Fibroblast of lung (primary cell): ENCODE results near the gene MRNIP. TPM values are rescaled to one million over a fixed set of nuclear protein-coding genes. Genes with fewer than 3 reads are reported as not detected.
"Not testable (repeated sequence)": the region's sequence is repeated elsewhere in the genome, so short reads cannot be mapped to it uniquely, and the experiment has no call there.

Source experiments
- DNase-seq, 2 donors: peaks; one replicate each; pipeline versions ENCODE4 v3.0.0 to v3.0.0-alpha.2; 2010; ENCODE audit warnings: low read depth in 2 of 2
- H2AFZ ChIP-seq: 2 replicates; pipeline ENCODE4 v1.5.1; 2012; ENCODE audit warnings: low read length, control low read depth, inconsistent platforms
- H3K27ac ChIP-seq: 2 replicates; pipeline ENCODE4 v1.5.1; 2011; ENCODE audit warnings: low read length, control low read depth; ENCODE audit not compliant: insufficient read depth
- H3K27me3 ChIP-seq: 2 replicates; pipeline ENCODE4 v1.5.1; 2011; ENCODE audit warnings: mild to moderate bottlenecking, low read length; ENCODE audit not compliant: control insufficient read depth, insufficient read depth
- H3K36me3 ChIP-seq: 2 replicates; pipeline ENCODE4 v1.5.1; 2011; ENCODE audit warnings: low read length; ENCODE audit not compliant: control insufficient read depth, insufficient read depth
- H3K4me1 ChIP-seq: 2 replicates; pipeline ENCODE4 v1.5.1; 2011; ENCODE audit warnings: low read length; ENCODE audit not compliant: control insufficient read depth, insufficient read depth; ENCODE audit errors: extremely low read depth
- H3K4me2 ChIP-seq: 2 replicates; pipeline ENCODE4 v1.5.1; 2011; ENCODE audit warnings: low read length, control low read depth; ENCODE audit not compliant: insufficient read depth; ENCODE audit errors: extremely low read depth
- H3K4me3 ChIP-seq, 4 experiments: fragments of 200-600 bp in 1 of 4; sonication (generic) in 1 of 4; replicated peaks in 1 of 4; 2 replicates each; pipeline ENCODE4 v1.5.1; 2011 to 2016; ENCODE audit warnings: low read length in 4 of 4, low read depth in 3 of 4, mild to moderate bottlenecking in 3 of 4, control low read depth in 2 of 4, inconsistent platforms in 1 of 4, mixed read lengths in 1 of 4; ENCODE audit not compliant: insufficient read depth in 1 of 4; ENCODE audit errors: control extremely low read depth in 1 of 4
- H3K79me2 ChIP-seq: 2 replicates; pipeline ENCODE4 v1.5.1; 2012; ENCODE audit warnings: mild to moderate bottlenecking, low read length, inconsistent platforms; ENCODE audit not compliant: control insufficient read depth, insufficient read depth
- H3K9ac ChIP-seq: 2 replicates; pipeline ENCODE4 v1.5.1; 2011; ENCODE audit warnings: mild to moderate bottlenecking, low read length, control low read depth; ENCODE audit not compliant: insufficient read depth
- H3K9me3 ChIP-seq: 2 replicates; pipeline ENCODE4 v1.5.1; 2012; ENCODE audit warnings: low read depth, low read length; ENCODE audit not compliant: control insufficient read depth, insufficient read depth
- H4K20me1 ChIP-seq: 2 replicates; pipeline ENCODE4 v1.5.1; 2011; ENCODE audit warnings: low read length; ENCODE audit not compliant: control insufficient read depth, insufficient read depth; ENCODE audit errors: extremely low read depth
- CTCF ChIP-seq, 2 donors: IDR thresholded peaks in 1 of 2; conservative IDR thresholded peaks in 1 of 2; 1 replicate in 1 of 2; 2 replicates in 1 of 2; pipeline ENCODE4 v1.5.1; 2011 to 2012; ENCODE audit warnings: low read length in 2 of 2, control low read depth in 1 of 2, inconsistent platforms in 1 of 2, low read depth in 1 of 2, mild to moderate bottlenecking in 1 of 2
- EZH2 ChIP-seq: IDR thresholded peaks from 2 replicates; pipeline ENCODE4 v1.5.1; 2012; ENCODE audit warnings: low read length, control low read depth, mild to moderate bottlenecking; ENCODE audit errors: missing control alignments
- polyA plus RNA-seq, 2 donors: library from polyadenylated mRNA; depleted of rRNA in 1 of 2; stranded (reverse) in 1 of 2; unstranded in 1 of 2; fragments of >200 nt; gene quantifications; 2 replicates each; pipeline ENCODE4 v1.2.1, GENCODE V29; 2011 to 2012; ENCODE audit warnings: missing spikeins in 1 of 2
- total RNA-seq: library from RNA; depleted of rRNA; stranded (reverse); fragments of >200 nt; gene quantifications from 2 replicates; pipeline ENCODE4 v1.2.1, GENCODE V29; 2014

The MRNIP gene
- total and polyA plus RNA-seq, 2 donors (not counting 1 experiment from before 2014, with no cell fraction given), result 8.6 to 21.0 TPM

DNA sequence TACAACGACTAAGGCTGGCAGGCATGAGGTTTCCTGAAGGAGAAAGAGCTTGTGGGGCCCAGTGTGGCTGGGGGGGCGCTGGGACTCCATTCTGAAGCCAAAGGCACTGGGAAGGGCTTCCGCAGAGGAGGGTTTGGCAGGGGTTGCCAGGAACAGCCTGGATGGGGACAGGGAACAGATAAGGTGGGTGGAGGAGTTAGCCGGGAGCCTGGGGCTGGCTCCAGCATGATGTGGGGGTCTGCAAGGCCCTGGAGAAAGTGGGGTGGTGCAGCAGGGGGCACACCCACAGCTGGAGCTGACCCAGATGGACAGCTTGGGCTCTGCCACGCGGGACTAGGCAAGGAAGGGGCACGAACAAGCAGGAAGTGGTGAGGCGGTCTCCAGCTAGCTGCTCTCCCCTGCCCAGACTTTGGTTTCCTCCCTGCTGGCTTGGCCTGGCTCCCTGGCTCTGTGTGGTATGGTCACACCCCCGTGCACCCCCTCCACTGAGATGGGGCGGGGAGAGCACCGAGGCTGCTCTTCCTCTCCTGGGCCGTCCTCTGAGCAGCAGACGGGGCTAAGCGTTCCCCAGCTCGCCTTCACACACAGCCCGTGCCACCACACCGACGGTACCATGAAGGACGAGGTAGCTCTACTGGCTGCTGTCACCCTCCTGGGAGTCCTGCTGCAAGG lies 65.0 kb downstream of the MRNIP start, which contains the start of gene LTC4S:
TSS of gene LTC4S (plus strand) at position 519 of the 672 bp plus-strand sequence. CDS start at position 614, 95 bp downstream.
- H4K20me1 ChIP-seq, result no peaks in the 10 kb centered on the region
- no peaks in the 10 kb centered on the region for H3K27me3 ChIP-seq
- DNase-seq, result peak; percentile 69 to 73
- TF ChIP-seq EZH2 (no peak), CTCF (conservative IDR thresholded peaks at IDR 0.05 in 1 of 2, IDR thresholded peaks at IDR 0.05 in 1 of 2; ENCODE audit: low read depth in 1 of 2, low read length in 2 of 2) (no peak)
- H3K4me2 ChIP-seq, result peak within 1 kb of the TSS; percentile 44
- peaks cover 6% of the 10 kb centered on the region for H3K4me1 ChIP-seq
- no peaks in the 10 kb centered on the region for H3K9me3 ChIP-seq
- no peaks in the 10 kb centered on the region for H3K79me2 ChIP-seq
- no peak within 1 kb of the TSS for H3K9ac ChIP-seq
- H3K27ac ChIP-seq, result no peak within 1 kb of the TSS
- H2AFZ ChIP-seq, result no peak within 1 kb of the TSS
- H3K4me3 ChIP-seq, result peak within 1 kb of the TSS in 1 of 4 experiments; percentile 20
- H3K36me3 ChIP-seq, result peaks cover 12% of the 10 kb centered on the region

DNA sequence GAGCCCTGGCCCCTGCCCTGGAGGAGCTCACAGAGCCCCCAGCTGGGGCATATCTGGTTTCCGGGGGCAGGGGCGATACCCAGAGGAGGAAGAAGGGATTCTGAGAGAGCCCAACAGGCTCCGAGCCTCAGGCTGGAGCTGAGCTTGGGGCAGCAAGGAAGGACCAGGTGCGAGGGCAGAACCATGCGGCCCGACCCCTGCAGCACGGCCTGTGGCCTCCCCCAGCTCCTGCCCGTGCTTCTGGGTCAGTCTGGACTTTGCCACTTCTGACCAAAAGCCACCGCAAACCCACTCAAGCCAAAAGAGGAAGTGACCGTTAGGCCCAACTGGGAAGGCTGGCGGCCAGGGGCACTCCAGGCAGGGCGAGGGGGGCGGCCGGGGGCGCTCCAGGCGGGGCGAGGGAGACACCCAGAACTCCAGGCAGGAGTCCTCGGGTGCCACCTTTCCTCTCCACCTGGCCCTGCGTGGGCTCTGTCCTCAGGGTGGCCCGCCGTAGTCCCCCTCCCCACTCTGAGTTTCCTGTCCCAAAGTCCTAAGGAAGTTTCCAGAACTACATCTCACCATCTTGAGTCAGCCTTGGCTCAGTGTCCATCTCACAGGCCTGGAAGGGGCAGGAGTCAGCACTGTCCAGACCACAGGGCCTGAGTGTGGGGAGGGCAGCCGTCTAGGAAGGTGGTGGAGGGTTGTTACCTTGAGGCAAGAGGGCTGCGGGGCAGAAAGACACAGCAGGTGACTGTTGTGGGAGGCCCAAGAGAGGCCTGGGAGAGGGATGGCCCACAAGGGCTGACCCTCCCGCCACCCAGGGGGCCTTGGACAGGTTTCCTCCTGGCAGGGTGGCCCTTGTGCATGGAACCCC lies 65.8 kb downstream of the MRNIP start:
- H3K4me2 ChIP-seq, result no peak overlapping the region
- no peaks in the 10 kb centered on the region for H3K27me3 ChIP-seq
- H4K20me1 ChIP-seq, result no peaks in the 10 kb centered on the region
- peaks cover 7% of the 10 kb centered on the region for H3K36me3 ChIP-seq
- no peak for DNase-seq
- no peak overlapping the region for H3K9ac ChIP-seq
- peaks cover 6% of the 10 kb centered on the region for H3K4me1 ChIP-seq
- no peak overlapping the region for H3K4me3 ChIP-seq
- TF ChIP-seq EZH2 (no peak), CTCF (conservative IDR thresholded peaks at IDR 0.05 in 1 of 2, IDR thresholded peaks at IDR 0.05 in 1 of 2; ENCODE audit: low read depth in 1 of 2, low read length in 2 of 2) (no peak)
- H3K79me2 ChIP-seq, result no peaks in the 10 kb centered on the region
- no peaks in the 10 kb centered on the region for H3K9me3 ChIP-seq
- no peak overlapping the region for H2AFZ ChIP-seq
- H3K27ac ChIP-seq, result no peak overlapping the region

DNA sequence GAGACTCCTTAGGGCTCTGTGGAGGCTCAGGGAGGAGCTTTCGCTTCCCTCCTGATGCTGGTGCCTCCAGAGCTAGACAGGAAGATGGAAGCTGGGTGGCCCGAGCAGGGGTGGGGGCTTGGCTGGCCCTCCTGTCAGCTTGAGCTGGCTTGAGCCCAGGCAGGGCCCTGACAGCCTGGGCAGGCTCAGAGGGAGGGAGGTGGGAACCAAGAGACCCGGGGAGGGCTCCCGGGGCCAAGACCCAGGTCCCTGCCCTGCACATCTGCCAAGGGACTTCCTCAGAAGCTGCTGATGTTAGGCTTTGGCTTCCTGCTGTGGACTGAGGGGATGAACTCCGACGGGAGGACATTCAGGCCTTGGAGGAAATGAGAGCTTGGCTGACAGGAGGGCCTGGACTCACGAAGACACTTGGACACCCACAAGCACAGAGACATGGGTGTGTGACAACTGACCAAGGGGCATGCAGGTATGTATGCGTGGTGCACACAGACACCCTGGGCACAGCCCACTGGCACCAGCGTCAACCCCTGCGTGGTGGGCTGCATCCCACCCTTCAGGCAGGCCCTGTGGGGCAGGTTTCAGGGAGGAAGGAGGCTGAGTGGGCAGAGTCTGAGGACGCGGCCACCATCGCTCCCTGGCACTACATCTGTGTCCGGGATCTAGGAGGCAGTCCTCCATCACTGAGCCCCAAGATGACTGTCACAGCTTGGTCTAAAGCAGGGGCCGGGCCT lies 66.6 kb downstream of the MRNIP start:
- H3K4me2 ChIP-seq, result no peak overlapping the region
- no peak overlapping the region for H3K9ac ChIP-seq
- H3K4me3 ChIP-seq, result no peak overlapping the region
- no peaks in the 10 kb centered on the region for H3K79me2 ChIP-seq
- no peaks in the 10 kb centered on the region for H3K27me3 ChIP-seq
- no peak for TF ChIP-seq EZH2
- no peak for TF ChIP-seq CTCF (conservative IDR thresholded peaks at IDR 0.05 in 1 of 2, IDR thresholded peaks at IDR 0.05 in 1 of 2; ENCODE audit: low read depth in 1 of 2, low read length in 2 of 2)
- peaks cover 3% of the 10 kb centered on the region for H3K36me3 ChIP-seq
- H2AFZ ChIP-seq, result no peak overlapping the region
- peaks cover 6% of the 10 kb centered on the region for H3K4me1 ChIP-seq
- no peaks in the 10 kb centered on the region for H3K9me3 ChIP-seq
- H4K20me1 ChIP-seq, result no peaks in the 10 kb centered on the region
- DNase-seq, result no peak
- H3K27ac ChIP-seq, result no peak overlapping the region

DNA sequence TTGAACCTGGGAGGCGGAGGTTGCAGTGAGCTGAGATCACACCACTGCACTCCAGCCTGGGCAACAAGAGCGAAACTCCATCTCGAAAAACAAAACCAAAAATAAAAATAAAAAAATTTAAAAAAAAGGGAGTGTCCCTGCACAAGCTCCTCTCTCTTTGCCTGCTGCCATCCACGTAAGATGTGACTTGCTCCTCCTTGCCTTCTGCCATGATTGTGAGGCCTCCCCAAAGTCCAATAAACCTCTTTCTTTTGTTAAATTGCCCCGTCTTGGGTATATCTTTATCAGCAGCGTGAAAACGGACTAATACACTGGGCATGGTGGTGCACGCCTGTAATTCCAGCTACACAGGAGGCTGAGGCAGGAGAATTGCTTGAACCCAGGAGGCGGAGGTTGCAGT lies 69.3 kb downstream of the MRNIP start:
- not testable (repeated sequence) for H2AFZ ChIP-seq, H3K9ac ChIP-seq, H3K9me3 ChIP-seq, H3K4me3 ChIP-seq, H4K20me1 ChIP-seq, H3K27ac ChIP-seq, H3K36me3 ChIP-seq, DNase-seq, H3K4me1 ChIP-seq, H3K79me2 ChIP-seq, H3K4me2 ChIP-seq, H3K27me3 ChIP-seq
